ENCODE results near the gene PHF14.

The PHF14 gene

DNA sequence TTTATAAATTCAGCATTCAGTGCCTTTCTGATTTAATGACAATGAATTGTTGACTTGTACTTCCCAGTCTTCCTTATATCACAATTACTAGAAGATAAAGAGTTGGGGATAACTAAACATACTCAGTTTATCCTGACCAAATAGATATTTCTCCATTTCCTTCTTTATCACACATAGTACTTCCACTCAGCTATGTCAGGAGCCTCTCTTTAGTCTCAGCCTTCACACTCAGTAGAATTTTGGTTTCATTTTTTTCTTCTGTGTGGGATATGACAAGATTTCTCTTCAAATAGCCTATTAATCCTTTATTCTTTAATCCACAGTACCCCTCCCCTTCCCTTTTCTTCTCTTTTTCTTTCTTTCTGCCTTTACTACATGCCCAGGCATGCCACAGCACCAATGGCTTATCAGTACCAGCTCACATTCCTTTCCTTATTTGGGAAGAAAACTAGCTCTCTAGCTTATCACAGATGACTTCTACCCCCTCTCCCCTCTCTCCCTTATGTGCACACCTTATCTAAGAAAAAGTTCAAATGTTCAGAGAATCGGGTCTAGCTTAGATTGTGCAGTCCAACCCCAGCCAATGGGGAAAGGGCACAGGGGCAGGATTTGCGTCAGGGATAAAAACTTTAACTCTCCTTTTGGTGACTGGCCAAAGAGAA is 109.0 kb downstream of the PHF14 start:
- FAIRE-seq (no peak), DNase-seq (ENCODE audit: insufficient read length, low spot score) (no peak)

DNA sequence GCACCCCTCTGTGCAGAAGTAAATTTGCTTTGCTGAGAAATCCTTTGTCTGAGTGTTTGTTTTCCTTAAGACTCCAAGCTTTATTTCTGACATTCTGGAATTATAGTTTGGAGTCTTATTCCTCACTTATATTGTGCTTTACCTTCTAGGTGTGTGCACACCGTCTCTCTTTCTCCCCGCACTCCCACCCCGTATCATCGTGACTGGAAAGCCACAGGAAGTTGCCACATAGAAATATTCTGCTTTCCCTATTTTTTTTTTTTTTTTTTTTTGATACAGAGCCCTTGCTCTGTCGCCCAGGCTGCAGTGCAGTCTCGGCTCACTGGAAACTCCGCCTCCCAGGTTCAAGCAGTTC is 109.5 kb downstream of the PHF14 start:
- no peak for DNase-seq (ENCODE audit: insufficient read length, low spot score)
- no peak for FAIRE-seq

DNA sequence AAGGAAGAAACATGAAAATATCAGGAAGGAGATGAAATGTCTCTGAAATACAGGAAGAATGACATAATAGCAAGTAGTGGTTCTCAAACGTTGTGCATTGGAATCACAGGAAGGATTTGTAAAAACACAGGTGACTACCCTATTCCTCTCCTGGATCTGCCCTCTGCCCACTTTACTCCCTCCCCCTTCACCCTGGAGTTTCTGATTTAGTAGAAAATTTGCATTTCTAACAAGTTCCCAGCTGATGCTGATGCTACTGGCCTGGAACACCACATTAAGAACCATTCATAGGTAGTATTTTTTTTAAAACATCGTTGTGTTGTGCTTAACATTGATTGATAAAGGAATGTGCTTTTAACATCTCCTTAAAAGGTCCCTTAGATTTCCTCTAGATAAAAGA is 130.9 kb downstream of the PHF14 start:
- FAIRE-seq = no peak

DNA sequence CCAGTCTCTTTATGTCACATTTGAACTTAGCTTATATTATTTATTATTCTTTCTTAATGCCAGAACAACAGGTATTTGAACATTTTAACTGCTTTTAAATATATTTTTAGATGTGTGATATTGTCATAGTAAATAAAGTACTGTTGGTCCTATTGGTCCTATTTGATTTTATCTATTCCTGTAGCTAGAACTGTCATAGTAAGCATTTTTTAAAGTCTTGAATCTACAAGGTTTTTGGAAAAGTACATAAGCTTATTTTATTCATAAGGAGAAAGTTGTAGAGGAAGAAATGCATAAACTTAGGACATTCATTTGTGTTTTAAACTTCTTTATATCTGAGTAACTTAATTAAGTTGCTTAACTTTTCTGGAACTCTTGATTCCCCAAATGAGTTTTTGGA is 136.0 kb downstream of the PHF14 start:
- no peak for FAIRE-seq
- DNase-seq (ENCODE audit: insufficient read length, low spot score) = no peak

More for the DNA sequence above, 130.9 kb downstream of the PHF14 start:
- DNase-seq (ENCODE audit: insufficient read length, low spot score) = no peak

DNA sequence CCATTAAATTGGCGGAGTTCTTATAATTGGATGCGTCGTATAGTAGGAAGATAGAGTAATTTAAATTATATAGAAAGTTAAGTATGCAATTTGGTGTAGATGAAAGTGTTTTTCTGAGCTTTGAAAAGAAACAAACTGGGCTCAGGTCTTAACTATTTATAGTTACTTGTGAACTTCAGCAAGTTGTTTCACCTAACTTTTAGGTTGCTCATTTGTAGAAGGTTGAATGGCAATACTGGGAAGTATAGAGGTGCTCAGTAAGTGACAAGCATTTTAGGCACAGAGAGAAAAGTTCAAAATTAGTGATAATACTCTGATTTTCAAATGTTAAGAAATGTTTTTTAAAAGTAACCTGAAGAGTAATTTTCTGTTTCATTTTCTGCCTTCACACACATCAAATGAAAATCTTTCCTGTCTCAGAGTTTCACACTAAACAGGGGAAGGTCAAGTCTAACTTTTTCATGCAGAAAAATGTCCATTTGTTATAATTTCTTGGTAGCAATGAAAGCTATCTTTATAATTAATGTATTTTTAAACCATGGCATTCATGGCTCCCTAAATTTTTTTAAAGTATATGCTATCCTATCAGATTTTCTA is 146.5 kb downstream of the PHF14 start:
- FAIRE-seq (no peak), DNase-seq (ENCODE audit: insufficient read length, low spot score) (no peak)

DNA sequence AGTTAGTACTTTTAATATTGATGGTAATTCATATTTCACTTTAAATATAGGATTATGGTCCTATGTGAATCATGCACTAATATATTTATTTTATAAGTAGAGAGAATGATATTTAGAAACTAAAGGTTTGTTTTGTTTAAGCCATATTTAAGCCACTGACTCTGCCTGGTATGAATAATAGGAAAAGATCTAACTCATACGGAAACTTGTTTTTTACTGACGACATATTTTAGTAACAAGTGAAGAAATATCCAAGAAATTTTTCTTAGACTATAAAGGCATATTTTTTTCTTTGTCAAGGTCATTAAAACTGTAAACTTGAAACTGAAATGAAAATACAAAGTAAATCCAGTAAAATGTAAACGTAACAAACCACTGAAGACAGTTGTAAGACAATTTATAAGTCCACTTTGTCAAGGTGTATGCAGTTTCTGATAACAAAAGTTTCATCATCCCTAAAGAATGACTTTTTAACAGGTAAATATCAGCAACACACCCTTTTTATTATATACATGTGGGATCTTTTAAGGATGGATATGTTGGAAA is 147.1 kb downstream of the PHF14 start:
- DNase-seq (ENCODE audit: insufficient read length, low spot score) (no peak), FAIRE-seq (no peak)

DNA sequence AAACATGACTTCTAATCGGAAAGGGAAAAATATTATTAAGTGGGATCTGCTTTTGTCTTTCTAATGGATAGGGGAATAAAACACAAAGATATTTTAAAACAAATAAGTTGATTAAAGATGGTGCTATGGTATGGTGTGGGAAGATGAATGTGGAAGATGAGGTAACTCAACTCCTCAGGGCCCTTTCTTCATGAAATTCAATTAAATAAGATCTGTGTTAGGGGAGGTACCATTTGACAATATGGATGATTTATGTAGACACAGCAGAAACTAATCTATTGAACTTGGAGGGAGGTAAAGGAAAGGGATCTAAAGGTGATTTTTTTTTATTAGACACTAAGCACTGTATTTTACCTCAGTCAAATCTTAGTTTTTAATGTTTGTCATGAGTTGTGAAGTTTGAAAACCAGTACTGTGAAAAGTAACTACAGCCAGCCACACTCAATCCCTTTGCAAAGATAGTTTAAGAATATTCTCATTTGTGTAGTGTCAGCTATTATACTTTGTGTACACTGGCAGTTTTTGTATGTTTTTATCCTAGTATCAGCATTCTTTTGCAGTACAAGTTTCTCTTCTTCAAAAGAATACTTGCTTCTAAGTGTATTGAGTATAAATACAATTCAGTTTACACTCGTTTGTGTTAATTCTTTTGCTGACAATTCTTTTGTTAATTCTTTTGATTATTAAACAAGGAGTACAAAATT is 151.3 kb downstream of the PHF14 start:
- DNase-seq (ENCODE audit: insufficient read length, low spot score) = no peak

DNA sequence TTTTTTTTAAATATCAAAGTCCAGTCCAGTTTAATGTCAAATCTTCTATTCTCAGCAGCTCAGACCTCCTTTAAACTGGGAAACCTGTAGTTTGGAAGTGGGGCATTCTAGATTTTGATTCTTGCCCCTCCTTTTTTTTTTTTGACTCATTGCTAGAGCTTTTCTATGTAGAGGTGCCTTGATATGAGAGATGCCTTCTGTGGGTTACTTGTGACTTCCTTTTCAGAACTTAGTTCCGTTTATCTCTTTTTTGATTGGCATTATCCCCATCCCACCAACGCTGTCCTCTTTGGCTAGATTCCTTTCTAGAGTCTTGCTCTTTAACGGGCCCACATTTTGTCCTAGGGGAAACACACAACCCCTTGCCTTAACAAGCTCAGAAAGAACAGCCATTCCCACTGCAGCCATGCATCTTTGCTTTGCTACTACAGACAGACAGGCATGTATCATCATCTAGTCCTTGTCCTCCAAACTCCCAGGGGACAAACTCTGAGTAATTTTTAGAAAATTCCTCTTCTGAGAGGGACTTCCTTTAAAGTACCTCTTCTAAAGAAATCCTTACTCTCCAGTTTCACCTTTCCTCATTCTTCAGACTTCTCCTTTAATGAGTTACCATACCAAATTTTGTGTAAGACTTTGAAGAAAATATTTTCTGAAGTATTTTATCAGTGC is 153.6 kb downstream of the PHF14 start:
- no peak for FAIRE-seq
- DNase-seq (ENCODE audit: insufficient read length, low spot score) = no peak

More for the DNA sequence above, 151.3 kb downstream of the PHF14 start:
- FAIRE-seq = no peak

DNA sequence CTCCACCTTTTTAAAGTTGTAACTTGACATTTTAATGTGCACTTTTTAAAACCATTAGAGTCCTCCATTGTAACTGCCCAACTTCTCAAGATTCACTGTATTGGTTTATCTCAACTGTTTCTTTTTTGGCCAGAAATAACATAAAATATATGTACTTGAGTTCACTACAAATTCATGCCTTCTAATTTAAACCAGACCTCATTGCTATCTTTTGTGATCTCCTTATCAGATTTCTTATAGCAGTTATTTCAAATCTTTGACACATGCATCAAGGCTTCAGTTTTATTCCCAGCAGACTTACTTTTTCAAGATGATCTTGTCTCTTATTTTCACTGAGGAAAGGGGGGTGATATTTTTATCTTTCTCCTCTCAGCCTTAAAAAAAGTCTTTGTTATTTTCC is 154.3 kb downstream of the PHF14 start:
- DNase-seq (ENCODE audit: insufficient read length, low spot score) = no peak
- FAIRE-seq = no peak

DNA sequence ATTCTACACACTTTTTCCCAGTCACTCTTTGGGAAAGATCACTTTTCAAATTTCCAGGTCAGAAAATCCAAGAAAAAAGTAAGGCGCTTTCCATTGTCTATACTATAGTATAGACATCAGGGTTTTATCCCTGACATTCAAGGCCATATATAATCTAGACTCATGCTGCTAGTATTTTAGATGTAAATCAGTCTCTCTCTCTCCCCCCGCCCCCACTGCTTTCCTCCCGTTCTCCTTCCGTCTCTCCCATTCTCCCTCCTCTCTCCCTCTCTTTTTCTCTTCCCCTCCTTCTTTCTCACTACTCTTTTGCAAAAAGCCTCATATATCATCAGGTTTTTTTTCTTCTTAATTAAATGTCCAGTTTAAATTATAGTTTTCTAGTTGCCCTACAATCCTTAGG is 154.8 kb downstream of the PHF14 start:
- FAIRE-seq = no peak
- no peak for DNase-seq (ENCODE audit: insufficient read length, low spot score)

DNA sequence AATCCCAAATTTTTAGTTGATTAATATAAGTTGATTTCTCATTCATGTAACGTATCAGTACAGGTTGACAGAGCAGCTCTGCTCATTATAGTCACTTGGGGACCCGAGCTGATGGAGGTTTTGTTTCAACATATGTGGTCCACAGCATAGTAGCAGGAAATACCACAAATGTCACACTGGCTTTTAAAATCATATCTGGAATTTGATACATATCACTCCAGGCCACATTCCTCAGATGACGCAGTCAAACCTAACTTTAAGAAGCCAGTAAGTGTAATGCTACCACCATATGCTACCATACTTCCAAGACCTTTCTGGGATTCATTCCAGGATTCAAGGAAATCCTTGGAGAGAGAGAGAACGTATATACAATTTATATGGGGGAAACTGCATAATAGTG is 156.3 kb downstream of the PHF14 start:
- FAIRE-seq (peak; percentile 67), DNase-seq (ENCODE audit: insufficient read length, low spot score) (peak; percentile 28)

DNA sequence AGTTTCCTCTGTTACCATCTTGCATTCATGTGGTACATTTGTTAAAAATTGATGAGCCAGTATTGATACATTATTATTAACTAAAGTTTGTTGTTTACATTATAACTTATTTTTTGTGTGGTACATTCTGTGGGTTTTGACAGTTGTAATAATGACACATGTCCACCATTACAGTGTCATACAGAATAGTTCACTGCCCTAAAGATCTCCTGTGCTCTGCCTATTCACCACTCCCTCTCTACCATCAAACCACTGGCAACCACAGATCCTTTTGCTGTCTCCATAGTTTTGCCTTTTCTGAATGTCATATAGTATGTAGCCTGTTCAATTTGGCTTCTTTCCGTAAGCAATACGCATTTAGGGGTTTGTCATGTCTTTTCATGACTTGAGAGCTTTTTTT is 156.9 kb downstream of the PHF14 start:
- FAIRE-seq = no peak
- no peak for DNase-seq (ENCODE audit: insufficient read length, low spot score)

DNA sequence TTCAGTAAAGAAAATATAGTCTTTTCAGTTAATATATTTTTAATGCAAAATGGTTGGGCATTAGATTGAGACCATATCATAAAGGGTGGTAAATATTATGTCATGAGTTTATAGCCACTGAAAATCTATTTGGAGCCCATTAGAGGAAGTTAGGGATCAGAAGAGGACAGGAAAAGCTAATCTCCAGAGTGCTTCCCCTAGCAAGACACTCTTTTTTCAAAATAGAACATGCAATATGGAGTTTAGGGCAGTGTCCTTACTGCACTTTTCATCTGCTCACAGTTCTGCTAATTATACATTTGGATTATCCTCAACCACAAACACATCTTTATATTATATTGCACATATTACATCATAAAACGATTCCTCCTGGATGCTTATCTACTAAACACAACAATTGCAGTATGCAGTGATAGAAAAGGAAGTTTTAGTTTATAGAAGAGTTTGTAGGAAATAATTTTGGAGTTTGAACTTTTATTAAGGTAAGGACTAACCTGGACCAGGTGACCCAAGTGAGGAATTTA is 159.8 kb downstream of the PHF14 start:
- FAIRE-seq = no peak

DNA sequence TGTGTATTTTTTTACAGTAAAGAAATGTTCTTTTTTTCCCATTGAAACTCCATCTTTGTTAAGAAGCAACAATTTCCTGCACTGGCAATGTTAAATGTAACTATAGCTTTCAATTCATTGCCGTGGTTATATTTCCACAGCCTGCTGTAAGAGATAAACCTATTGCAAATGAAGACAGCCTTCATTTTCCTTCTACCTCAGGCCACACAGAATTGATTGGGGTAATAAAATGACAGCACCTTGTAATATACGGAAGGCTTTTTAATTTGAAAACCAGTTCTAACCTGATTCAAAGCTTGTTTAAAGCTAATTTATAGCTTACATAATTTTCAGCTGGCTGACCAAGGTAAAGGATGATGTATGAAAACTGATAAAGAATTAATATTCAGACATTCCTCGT is 161.9 kb downstream of the PHF14 start:
- FAIRE-seq = no peak
- no peak for DNase-seq (ENCODE audit: insufficient read length, low spot score)

More for the DNA sequence above, 159.8 kb downstream of the PHF14 start:
- DNase-seq (ENCODE audit: insufficient read length, low spot score) = no peak

DNA sequence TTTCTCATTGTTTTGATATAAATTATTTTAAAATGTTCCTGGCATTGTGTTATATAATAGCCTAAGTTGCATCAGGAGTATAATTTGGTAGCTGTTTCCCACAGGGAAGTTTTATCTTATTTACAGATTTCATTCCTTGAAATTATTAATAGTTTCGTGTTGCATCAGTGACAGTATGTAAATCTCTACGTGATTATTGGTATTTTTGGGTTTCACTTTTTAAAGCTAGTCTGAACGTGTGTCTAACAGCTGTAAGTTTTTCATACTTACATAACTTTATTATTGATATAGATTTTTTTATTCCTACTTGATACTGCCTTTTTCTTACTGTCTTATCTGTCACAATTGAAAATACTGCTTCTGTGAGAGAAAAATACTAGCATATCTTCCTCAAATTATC is 167.9 kb downstream of the PHF14 start:
- no peak for DNase-seq (ENCODE audit: insufficient read length, low spot score)
- no peak for FAIRE-seq

DNA sequence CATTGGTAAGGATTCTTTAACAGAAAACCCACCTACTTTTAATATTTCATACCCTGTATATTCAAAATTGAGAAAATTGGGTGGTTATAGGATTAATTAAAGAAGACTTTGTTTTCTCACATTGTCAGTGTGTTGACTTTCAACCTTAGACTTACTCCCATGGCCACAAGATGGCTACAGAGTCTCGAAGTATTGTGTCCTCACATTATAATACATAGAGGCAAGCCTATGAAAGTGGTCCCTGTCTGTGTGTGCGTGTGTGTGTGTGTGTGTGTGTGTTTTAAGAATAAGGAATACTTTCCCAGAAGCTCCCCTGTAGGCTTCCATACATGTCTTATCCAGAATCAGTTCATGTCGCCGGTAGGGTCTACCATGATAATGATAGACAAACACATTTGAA is 180.0 kb downstream of the PHF14 start:
- FAIRE-seq (no peak), DNase-seq (ENCODE audit: insufficient read length, low spot score) (no peak)

DNA sequence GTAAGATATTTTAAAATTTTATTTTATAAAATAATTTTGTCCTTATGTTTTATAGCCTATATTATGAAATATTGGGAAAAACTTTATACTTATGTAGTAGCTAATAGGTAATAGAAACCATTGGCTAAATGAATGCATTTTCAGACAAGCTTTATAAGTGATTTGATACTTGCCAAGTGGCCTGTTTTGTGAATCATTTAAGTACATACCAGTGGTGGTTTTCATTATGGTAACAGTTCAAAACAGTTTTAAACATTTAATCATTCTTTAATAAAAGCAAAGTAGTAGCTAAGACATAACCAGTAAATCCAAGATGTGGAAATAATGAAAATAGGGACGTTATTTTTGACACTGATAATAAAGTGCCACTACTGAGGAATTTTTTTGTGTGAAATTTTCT is 182.2 kb downstream of the PHF14 start:
- DNase-seq (ENCODE audit: insufficient read length, low spot score) (no peak), FAIRE-seq (no peak)

DNA sequence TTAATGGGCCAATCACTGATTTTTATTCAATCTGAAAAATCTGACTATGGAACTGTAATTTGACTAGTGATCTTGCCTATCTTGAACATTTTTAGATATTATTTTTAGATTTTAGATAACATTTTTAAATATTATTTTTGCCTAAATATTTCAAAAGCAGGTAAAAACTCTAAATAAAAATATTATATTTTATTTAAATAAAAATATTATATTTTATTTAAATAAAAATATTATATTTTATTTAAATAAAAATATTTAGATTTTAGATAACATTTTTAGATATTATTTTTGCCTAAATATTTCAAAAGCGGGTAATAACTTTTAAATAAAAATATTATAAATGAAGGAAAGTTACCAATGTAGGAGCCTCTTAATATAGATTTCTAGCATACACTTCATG is 187.8 kb downstream of the PHF14 start:
- FAIRE-seq (no peak), DNase-seq (ENCODE audit: insufficient read length, low spot score) (no peak)

DNA sequence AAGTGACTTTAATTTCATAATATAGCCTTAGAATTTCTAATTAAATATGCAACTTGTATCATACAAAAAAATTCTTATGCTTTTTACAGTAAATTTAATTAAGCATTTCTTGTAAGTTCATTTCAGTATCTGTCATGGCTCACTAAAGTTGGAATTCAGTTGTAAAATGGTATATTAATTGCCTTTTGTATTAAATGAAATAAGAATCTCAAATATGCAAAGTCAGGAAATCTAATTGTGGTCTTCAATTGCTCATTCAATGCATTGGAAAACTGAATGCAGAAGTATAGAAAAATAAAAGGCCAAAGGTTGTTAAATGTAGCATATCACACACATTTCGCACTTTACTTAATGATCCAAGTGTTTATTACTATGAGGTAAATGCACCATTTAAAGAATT is 189.5 kb downstream of the PHF14 start:
- FAIRE-seq (no peak), DNase-seq (ENCODE audit: insufficient read length, low spot score) (no peak)

DNA sequence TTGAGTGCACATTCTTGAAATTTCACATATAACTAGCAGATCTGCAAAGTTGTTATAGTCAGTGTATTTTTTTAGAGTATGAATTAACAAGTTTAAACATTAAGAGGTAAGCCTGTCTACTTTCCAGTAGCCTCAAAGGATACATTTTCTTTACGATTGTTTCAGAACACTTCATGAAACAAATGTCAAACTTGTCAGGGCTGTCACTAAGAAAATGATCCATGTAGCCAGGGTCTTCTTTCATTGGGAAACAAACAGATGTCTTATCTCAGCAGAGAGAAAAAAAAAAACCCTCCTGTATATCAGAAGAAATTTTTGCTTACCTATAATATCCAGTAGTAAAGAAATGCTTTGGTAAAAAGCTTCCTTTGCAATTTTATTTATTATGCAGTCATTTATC is 192.4 kb downstream of the PHF14 start:
- no peak for FAIRE-seq
- DNase-seq (ENCODE audit: insufficient read length, low spot score) = no peak

DNA sequence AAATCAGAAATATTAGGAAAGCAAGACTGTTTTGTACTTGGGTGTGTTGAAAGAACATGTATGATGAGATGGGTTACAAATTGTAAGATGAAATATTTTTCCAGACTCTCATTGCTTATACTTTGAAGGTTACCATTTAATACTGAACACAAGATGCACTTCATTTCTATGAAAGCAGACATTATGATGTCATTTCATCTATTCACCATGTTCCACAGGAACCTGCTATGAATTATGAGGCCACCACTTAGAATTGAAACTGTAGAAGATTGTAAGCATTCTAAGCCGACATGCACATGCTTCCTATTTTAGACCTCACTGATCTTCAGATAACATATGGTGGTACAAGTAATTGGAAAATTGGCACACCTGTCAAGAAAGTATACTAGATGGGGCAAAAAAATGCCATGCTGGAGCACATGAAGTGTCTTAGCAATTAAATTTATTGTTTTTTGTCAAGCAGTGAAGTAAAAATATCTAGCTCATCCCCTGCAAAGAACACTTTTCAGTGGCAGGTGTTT is 195.0 kb downstream of the PHF14 start:
- FAIRE-seq = no peak

More for the DNA sequence above, 195.0 kb downstream of the PHF14 start:
- DNase-seq (ENCODE audit: insufficient read length, low spot score) = no peak

Measured in HTR-8/SVneo (cell line).